DMS 273 (cell line): ENCODE measurements around the gene SUSD1.

Experiments
- DNase-seq: peaks from one replicate; lab custom pipeline; 2025; ENCODE audit not compliant: unreplicated experiment; lab: John Stamatoyannopoulos, UW

The SUSD1 gene

DNA sequence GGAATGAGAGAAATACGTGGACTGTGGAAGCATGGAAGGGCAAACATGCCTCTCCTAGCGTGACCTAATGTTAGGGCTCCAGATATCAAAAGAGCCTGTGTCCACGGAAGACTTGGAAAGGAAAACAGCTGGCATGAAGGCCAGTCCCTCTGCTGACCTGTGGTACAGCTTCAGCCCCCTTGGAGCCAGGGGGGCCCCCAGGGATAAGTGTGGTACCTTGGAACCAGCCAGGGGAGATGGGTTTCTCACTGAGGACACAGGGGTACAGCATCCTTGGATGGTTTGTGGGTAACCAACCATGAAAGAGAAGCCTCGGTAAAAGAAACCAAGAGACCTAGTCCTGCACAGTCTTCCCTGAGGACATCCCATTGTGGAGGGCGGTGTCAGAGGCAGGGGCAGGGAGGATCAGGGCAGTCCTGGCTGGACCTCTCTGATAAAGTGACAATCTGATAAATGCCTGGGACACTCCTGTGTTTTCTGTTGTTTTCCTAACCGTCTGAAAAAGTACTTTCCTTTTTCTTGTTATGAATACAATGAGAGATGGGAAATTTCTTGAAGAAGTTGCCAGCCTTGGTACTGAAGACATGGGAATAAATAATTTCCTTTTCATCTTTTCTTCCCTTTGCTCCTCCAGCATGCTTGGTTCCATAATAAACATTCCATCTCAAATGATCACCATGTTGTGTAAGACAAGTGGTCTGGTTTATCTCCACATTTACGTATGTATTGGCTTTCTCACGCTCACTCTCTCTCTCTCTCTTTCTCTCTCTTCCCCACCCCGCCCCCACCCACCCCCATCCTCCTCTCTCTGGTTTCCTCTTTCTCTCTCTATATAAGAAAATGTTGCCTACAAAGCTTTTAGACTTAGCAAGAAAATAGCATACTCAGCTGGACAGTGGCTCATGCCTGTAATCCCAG, 102.1 kb downstream of the SUSD1 start:
- DNase-seq, result no peak

DNA sequence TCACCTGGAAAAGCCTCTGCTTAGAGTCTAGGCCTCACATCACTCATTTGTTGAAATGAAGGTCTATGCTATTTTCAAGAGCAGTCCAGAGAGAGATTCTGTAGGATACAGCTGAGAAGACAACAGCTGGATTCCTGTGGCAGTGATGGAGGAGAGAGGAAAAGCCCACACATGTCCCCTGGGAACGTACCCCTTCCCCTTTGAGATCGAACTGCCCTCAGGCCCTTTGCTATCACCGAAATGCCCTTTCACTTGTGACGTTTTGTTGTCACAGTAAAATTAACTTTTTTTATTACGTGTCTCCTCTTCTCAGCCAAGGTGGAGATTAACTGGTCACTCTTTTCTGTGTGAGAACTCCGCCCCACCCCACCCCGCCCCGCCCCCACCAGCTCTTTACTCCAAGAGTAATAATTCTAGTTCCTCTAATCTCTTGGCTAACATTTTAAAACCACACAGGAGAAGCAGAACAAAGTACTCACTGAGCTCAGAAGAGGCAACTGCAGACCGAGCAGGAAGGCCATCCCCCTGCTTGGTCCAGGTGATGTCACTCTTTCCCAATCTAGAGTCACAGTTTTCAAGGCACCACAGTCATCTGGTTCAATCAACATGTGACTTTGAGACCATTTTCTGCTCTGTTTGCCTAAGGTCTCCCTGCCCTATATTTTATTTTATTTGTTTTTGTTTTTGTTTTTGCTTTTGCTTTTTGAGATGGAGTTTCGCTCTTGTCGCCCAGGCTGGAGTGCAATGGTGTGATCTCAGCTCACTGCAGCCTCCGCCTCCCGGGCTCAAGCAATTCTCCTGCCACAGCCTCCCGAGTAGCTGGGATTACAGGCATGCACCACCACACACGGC, 105.6 kb downstream of the SUSD1 start:
- no peak for DNase-seq

DNA sequence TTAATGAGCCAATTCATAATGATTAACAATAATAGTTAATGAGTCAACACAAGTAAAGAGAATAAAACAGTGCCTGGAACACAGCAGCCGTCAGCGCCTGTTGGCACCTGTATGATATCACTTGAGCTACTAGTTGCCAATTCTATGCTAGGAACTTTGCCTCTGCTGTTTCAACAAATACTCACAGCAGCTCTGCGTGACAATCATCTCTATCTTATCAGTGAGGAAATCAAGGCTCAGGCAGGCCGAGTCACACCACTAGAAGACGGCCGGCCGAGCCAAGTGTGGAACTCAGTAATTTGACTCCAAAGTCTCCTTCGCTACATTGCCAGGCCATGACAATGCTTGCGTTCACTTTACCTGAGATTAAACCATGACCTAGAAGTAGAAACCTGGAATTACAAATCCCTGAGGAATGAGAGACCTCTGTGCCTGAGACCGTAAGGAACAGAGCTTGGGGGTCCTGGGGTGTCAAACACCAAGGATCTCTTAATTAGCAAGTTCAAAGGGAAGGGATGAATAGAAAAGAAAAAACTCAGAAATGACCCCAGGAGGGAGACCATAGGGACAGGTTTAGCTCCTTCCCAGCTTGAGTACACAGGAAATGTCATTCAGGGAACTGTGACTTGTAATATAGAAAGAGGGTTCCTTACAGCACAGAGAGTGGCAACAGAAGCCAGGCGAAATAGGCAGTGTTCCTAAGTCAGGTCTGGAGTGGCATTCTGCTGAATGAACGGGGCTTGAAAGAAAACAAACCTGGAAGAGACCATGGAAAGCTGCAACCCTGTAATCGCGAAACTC, 109.1 kb downstream of the SUSD1 start:
- peak; percentile 7 for DNase-seq

GRCh38 chr9:112064871-112065270, 110.2 kb downstream of the SUSD1 start:
- DNase-seq, result no peak

- DNase-seq, result no peak
Measured at GRCh38 chr9:112063586-112063985, 111.5 kb downstream of the SUSD1 start.

DNA sequence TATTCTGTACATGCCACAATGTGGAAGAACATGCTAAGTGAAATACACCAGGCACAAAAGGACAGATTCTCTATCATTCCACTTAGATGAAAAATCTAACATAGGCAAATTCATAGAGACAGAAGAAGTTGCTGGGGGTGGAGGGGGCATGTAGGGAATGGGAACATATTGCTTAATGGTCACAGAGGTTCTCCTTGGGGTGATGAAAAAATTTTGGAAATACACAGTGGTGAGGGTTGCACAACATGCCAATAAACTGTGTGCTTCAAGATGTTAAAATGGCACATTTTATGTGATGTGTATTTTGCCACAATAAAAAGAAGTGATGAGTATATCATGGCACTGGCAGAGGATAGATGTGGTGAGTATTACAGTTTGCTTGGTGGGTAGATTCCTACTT, 111.9 kb downstream of the SUSD1 start:
- no peak for DNase-seq

DNA sequence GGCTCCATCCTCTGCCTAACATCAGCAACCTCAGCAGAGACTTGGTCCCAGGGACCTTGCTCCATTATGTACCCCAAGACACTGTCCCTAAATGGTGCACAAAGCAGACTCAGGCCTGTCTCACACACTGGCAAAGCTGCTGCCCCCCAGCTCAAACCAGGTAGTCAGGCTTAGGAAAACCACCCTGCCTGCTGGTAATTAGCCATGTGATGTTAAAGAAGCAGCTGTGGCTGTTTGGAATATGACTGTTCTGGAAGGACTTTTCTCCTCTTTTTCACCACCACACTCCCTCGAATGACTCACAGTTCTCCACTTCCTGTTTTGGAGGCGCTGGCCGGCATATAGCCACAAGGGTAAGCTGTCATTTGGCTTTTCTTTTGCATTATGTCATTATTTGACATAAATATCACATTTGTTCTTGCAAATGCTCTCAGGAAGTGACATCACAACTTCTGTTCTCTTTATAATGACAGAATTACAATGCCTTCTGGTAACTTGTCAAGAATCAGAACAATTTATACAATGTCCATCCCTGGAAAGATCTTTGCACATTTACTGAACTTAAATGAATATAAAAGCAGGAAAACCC, 113.9 kb downstream of the SUSD1 start:
- DNase-seq, result peak; percentile 32

GRCh38 chr9:112059966-112060320, 115.2 kb downstream of the SUSD1 start:
- no peak for DNase-seq

GRCh38 chr9:112059145-112059965, 115.7 kb downstream of the SUSD1 start:
- no peak for DNase-seq

- no peak for DNase-seq
Measured at GRCh38 chr9:112056996-112057395, 118.1 kb downstream of the SUSD1 start.

- no peak for DNase-seq
Measured at GRCh38 chr9:112054916-112055315, 120.2 kb downstream of the SUSD1 start.

- no peak for DNase-seq
Measured at GRCh38 chr9:112051812-112052211, 123.3 kb downstream of the SUSD1 start.

DNA sequence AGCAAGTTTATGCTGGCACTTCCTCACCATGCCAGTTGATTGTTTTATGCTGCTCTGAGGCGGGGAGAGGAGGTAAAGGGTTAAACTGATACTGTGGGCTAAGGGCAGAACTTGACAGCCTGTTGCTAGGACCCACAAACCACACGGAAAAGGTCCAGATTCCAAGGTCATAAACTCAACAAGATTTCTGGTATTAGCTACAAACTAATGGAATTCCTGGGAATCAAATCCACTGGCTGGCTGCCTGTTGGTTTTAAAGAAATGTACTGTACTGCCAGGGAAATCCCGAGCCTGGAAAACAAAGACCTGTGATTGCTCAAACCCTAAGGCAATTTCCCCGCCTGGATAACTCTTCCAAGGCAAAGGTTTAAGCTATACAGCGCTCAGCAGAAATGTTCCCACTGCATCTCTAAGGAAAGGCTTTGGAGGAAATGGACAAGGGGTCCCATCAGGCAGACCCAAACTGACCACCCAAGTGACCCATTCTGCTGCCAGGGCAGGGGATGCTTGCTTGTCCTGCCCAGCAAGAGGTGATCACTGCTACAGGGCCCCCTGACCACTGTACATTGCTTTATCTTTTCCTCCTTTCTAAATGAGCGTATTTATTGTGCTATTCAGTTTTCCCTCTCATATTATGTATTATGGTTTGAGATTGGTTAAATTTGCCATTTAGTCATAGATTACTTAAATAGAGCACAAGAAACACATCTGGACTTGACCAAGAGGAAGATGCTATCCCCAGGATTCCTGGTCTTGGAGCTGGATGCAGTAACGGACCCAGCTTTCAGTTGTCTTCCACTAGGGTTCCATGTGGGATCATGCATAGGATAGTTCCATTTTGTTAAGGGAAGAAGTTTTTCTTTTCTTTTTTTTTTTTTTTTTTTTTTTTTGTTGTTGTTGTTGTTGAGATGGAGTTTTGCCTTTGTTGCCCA, 124.3 kb downstream of the SUSD1 start:
- no peak for DNase-seq

- DNase-seq, result no peak
Measured at GRCh38 chr9:112049811-112050516, 125.1 kb downstream of the SUSD1 start.

- DNase-seq, result no peak
Measured at GRCh38 chr9:112048924-112049691, 126.0 kb downstream of the SUSD1 start.

- DNase-seq, result no peak
Measured at GRCh38 chr9:112047538-112048066, 127.5 kb downstream of the SUSD1 start.

- DNase-seq, result no peak
Measured at GRCh38 chr9:112046181-112046580, 128.9 kb downstream of the SUSD1 start.
